SK-N-SH treated with all-trans-retinoic acid at 6 μM for 48 hours (cell line): ENCODE data around the gene TMEM131L.
"Not testable (repeated sequence)": the region's sequence is repeated elsewhere in the genome, so short reads cannot be mapped to it uniquely, and the experiment has no call there.

Experiments used
- ATAC-seq: fragments of 200-7000 bp; cut with Tn5 transposase; 3 replicates; pipeline ENCODE4 v1.9.1; 2020; ENCODE audit warnings: mild to moderate bottlenecking, moderate library complexity
- BACH2 ChIP-seq: fragments of 250-450 bp; sonication (Bioruptor Pico); IDR thresholded peaks from 2 replicates; pipeline ENCODE4 v1.9.0; 2021; ENCODE audit warnings: mild to moderate bottlenecking, borderline replicate concordance
- CSDC2 ChIP-seq: fragments of 250-450 bp; sonication (Bioruptor Pico); IDR thresholded peaks from 2 replicates; pipeline ENCODE4 v1.5.0; 2020; ENCODE audit warnings: mild to moderate bottlenecking, moderate library complexity
- ESRRG ChIP-seq: fragments of 250-450 bp; sonication (Bioruptor Pico); IDR thresholded peaks from 2 replicates; pipeline ENCODE4 v1.6.1; 2021; ENCODE audit warnings: mild to moderate bottlenecking
- GLIS3 ChIP-seq: fragments of 250-450 bp; sonication (Bioruptor Pico); IDR thresholded peaks from 2 replicates; pipeline ENCODE4 v1.5.0; 2020; ENCODE audit warnings: mild to moderate bottlenecking, moderate library complexity
- ISL1 ChIP-seq: fragments of 250-450 bp; sonication (Bioruptor Pico); IDR thresholded peaks from 2 replicates; pipeline ENCODE4 v2.1.2; 2022; ENCODE audit warnings: mild to moderate bottlenecking, moderate library complexity
- PATZ1 ChIP-seq: fragments of 250-450 bp; sonication (Bioruptor Pico); IDR thresholded peaks from 2 replicates; pipeline ENCODE4 v1.8.0; 2020; ENCODE audit warnings: mild to moderate bottlenecking, moderate library complexity, borderline replicate concordance
- POU6F1 ChIP-seq: fragments of 250-450 bp; sonication (Bioruptor Pico); IDR thresholded peaks from 2 replicates; pipeline ENCODE4 v1.8.0; 2021; ENCODE audit warnings: low read depth, mild to moderate bottlenecking, moderate library complexity, borderline replicate concordance
- PPARA ChIP-seq: fragments of 250-450 bp; sonication (Bioruptor Pico); IDR thresholded peaks from 2 replicates; pipeline ENCODE4 v1.5.0; 2020; ENCODE audit warnings: mild to moderate bottlenecking, borderline replicate concordance
- SNAI2 ChIP-seq: fragments of 250-450 bp; sonication (Bioruptor Pico); IDR thresholded peaks from 2 replicates; pipeline ENCODE4 v1.5.0; 2020; ENCODE audit warnings: mild to moderate bottlenecking, moderate library complexity
- TCF4 ChIP-seq: fragments of 250-450 bp; sonication (Bioruptor Pico); IDR thresholded peaks from 2 replicates; pipeline ENCODE4 v1.8.0; 2021; ENCODE audit warnings: mild to moderate bottlenecking, moderate library complexity, borderline replicate concordance
- TSHZ2 ChIP-seq: fragments of 250-450 bp; sonication (Bioruptor Pico); IDR thresholded peaks from 2 replicates; pipeline ENCODE4 v1.5.0; 2020; ENCODE audit warnings: mild to moderate bottlenecking, moderate library complexity
- ZC3H10 ChIP-seq: fragments of 250-450 bp; sonication (Bioruptor Pico); IDR thresholded peaks from 2 replicates; pipeline ENCODE4 v1.5.1; 2021; ENCODE audit warnings: mild to moderate bottlenecking, moderate library complexity
- ZNF565 ChIP-seq: fragments of 450-650 bp; formaldehyde crosslinking; conservative IDR thresholded peaks from 2 replicates; pipeline ENCODE4 v1.5.0; 2020; ENCODE audit warnings: low read depth, mild to moderate bottlenecking, moderate library complexity
- ZNF70 ChIP-seq: fragments of 450-650 bp; formaldehyde crosslinking; IDR thresholded peaks from 2 replicates; pipeline ENCODE4 v1.5.0; 2020; ENCODE audit warnings: mild to moderate bottlenecking, moderate library complexity
- ZNF8 ChIP-seq: fragments of 450-650 bp; formaldehyde crosslinking; IDR thresholded peaks from 2 replicates; pipeline ENCODE4 v1.5.0; 2020; ENCODE audit warnings: mild to moderate bottlenecking, moderate library complexity
- TF ChIP-seq, protein P1 (sequence below): fragments of 250-450 bp; sonication (Bioruptor Pico); IDR thresholded peaks from 2 replicates; pipeline ENCODE4 v1.5.1; 2020; ENCODE audit warnings: low read depth, mild to moderate bottlenecking, moderate library complexity

The TMEM131L gene

GRCh38 chr4:153556435-153556815 lies 90.3 kb downstream of the TMEM131L start (continued):
- TF ChIP-seq TSHZ2 (CRISPR knock-in tag) (no peak), ZNF8 (CRISPR knock-in tag) (no peak), ESRRG (CRISPR knock-in tag) (no peak)
- TF ChIP-seq, all 23 proteins: peak for 0

GRCh38 chr4:153560908-153561307 lies 94.7 kb downstream of the TMEM131L start:
- TF ChIP-seq CSDC2, result no peak
- TF ChIP-seq, protein P1, sequence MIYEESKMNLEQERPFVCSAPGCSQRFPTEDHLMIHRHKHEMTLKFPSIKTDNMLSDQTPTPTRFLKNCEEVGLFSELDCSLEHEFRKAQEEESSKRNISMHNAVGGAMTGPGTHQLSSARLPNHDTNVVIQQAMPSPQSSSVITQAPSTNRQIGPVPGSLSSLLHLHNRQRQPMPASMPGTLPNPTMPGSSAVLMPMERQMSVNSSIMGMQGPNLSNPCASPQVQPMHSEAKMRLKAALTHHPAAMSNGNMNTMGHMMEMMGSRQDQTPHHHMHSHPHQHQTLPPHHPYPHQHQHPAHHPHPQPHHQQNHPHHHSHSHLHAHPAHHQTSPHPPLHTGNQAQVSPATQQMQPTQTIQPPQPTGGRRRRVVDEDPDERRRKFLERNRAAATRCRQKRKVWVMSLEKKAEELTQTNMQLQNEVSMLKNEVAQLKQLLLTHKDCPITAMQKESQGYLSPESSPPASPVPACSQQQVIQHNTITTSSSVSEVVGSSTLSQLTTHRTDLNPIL (CRISPR knock-in tag), result no peak
- no peak for TF ChIP-seq GLIS3
- no peak for TF ChIP-seq TSHZ2 (CRISPR knock-in tag)
- no peak for TF ChIP-seq SNAI2 (CRISPR knock-in tag)
- no peak for TF ChIP-seq POU6F1 (CRISPR knock-in tag)
- no peak for TF ChIP-seq TCF4 (CRISPR knock-in tag)
- TF ChIP-seq PPARA, result no peak
- no peak for TF ChIP-seq PATZ1
- no peak for ATAC-seq

- no peak for TF ChIP-seq ZC3H10 (CRISPR knock-in tag)
- 0 out of 2 replicates have a peak, but pooled peaks have one; percentile 18 for TF ChIP-seq ISL1 (CRISPR knock-in tag)
- ATAC-seq, result peak; percentile 38
Measured at GRCh38 chr4:153564630-153565525, 98.7 kb downstream of the TMEM131L start.

GRCh38 chr4:153566631-153567150 lies 100.5 kb downstream of the TMEM131L start:
- ATAC-seq, result no peak
- TF ChIP-seq ZNF70 (CRISPR knock-in tag), result no peak
- TF ChIP-seq TSHZ2 (CRISPR knock-in tag), result no peak
- no peak for TF ChIP-seq BACH2 (CRISPR knock-in tag)
- no peak for TF ChIP-seq ZNF565 (CRISPR knock-in tag)
- TF ChIP-seq PATZ1, result no peak

GRCh38 chr4:153567660-153568059 lies 101.5 kb downstream of the TMEM131L start:
- ATAC-seq, result not testable (repeated sequence)
